GM21360 (cell line): ENCODE results near the gene LITAFD.
"Not testable (repeated sequence)": the region's sequence is repeated elsewhere in the genome, so short reads cannot be mapped to it uniquely, and the experiment has no call there.

Source experiments
- ATAC-seq: cut with Tn5 transposase; IDR thresholded peaks from one replicate; pipeline ENCODE4 v1.9.1; 2021; ENCODE audit warnings: mild to moderate bottlenecking, moderate library complexity; ENCODE audit not compliant: unreplicated experiment

The LITAFD gene

DNA sequence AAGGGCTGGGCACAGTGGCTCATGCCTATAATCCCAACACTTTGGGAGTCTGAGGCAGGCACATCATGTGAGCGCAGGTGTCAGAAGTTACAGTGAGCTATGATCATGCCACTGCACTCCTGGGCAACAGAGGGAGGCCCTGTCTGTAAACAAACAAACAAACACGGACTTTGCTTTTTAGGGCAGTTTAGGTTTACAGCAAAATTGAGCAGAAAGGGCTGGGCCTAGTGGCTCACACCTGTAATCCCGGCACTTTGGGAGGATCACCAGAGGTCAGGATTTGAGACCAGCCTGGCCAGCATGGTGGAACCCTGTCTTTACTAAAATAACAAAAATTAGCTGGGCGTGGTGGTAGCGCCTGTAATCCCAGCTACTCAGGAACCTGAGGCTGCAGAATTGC, 10.1 kb upstream of the LITAFD start:
- ATAC-seq = no peak

DNA sequence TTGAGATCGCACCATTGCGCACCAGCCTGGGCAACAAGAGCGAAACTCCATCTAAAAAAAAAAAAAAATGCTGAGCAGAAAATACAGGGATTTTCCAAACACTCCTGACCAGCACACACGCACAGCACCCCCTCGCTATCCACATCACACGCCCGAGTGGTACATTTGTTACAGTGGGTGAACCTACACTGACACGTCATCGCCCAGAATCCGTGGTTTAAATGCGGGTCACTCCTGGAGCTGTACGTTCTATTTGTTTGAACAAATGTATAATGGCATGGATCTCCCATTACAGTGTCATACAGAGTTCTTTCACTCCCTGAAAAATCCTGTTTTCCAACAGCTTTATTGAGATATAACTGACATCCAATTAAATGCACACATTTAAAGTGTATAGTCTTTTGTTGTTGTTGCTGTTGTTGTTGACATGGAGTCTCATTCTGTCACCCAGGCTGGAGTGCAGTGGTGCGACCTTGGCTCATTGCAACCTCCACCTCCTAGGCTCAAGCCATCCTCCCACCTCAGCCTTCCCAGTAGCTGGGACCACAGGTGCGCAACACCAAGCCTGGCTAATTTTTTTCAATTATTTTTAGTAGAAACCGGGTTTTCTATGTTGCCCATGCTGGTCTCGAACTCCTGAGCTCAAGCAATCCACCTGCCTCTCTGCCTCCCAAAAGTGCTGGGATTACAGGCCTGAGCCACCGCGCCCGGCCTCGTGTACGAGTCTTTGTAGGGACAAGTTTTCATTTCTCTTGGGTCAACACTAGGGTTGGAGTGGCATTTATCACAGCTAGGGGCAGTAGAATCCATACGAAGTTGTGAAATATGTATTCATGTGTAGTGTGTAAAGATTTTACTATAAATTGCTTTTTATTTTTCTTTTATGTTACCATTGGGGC, 8.9 kb upstream of the LITAFD start:
- ATAC-seq = no peak

DNA sequence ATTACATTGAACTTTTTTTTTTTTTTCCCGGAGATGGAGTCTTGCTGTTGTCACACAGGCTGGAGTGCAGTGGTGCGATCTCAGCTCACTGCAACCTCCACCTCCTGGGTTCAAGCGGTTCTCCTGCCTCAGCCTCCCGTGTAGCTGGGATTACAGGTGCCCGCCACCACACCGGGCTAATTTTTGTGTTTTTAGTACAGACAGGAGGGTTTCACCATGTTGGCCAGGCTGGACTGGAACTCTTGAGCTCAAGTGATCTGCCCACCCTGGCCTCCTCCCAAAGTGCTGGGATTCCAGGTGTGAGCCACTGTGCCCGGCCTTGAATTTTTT, 8.3 kb upstream of the LITAFD start:
- ATAC-seq = not testable (repeated sequence)

DNA sequence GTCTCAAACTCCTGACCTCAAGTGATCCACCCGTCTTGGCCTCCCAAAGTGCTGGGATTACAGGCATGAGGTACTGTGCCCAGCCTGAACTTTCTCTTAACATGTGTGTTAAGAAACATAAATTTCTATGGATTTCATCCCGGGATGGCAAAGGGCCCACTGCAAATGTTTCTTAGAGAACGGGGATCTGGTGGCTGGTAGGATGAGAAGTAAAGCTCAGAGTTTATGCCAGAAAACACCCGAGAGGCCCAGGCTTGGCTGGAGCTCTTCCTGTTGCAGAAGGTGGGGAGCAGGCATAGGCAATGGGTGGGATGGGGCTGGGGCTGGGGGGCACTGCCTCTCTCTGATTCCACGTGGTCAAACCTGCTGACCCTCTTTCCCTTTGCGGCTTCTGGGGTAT, 7.8 kb upstream of the LITAFD start:
- no peak for ATAC-seq

DNA sequence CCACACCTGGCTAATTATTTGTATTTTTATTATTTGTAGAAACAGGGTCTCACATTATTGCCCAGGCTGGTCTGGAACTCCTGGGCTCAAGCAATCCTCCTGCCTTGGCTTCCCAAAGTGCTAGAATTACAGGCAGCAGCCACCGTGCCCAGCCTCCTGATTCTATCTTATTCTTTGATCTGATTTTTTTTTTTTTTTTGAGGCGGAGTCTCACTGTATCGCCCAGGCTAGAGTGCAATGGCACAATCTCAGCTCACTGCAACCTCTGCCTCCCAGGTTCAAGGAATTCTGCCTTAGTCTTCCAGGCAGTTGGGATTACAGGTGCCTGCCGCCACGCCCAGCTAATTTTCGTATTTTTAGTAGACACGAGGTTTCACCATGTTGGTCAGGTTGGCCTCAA, 6.8 kb upstream of the LITAFD start:
- ATAC-seq = not testable (repeated sequence)

DNA sequence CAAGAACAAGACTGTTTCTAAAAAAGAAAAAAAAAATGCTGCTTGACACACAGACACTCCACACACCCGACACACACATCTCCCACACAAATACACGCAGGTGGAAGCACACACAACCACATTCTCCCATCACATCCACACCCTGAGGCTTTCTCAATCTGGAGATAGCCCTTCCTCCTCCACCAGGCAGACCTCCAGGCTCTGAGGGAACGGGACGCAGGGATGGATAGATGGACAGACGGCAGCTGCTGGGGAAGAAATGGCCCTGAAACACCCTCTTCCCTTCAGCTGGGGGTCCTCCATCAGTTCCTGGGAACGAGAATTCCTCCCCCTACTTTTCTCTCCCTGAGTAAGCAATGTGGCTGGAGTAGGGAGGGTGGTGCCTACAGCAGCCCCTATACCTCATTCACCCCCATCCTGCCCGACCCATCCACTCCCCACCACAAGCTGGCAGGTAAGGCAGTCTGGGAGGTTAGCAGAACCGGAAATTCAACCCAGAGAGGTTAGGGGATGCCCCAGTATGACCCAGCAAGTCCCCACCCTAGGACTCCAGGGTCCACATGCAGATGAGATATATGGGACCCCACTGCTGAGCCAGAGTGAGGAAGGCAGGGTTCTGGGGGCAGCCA, 4.1 kb upstream of the LITAFD start:
- ATAC-seq = no peak

DNA sequence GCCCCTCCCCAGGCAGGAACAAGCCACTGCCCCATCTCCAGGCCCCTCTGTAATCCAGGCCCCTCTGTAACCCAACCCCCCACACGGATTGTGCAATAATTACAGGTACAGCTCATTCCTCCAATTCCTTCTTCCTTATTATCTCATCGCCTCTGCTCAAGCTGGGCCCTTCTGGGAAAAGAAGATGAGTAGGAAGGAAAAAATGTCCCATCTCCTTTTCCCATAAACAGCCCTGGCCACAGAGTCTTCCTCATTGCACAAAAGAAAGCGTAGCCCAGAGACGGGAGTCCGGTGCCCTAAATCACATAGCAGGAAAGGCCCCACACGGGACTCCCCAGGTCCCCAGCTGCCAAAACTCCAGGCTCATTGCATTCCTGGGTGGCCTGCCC, 3.6 kb upstream of the LITAFD start:
- ATAC-seq = no peak

DNA sequence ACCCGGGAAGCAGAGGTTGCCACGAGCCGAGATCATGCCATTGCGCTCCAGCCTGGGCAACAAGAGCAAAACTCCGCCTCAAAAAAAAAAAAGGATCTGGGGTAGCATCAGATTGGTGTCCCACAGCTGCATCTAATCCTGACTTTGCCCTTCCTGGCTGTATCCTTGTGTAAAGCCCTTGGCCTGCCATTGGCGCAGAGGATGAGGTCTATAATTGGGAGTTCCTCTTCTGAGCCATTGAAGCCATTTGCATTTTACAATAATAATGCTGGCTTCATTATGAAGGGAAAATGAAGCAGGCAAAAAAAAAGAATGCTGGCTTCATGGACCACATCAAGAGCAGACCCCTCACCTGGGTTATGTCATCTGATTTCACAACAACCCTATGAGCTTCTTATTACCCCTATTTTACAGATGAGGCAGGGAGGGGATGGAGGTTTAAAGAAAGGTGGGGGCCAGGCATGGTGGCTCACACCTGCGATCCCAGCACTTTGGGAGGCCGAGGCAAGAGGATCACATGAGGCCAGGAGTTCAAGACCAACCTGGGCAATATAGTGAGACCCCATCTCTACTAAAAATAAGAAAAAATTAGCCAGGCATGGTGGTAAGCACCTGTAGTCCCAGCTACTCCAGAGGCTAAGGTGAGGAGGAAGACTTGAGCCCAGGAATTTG, 1.2 kb upstream of the LITAFD start:
- ATAC-seq = no peak

DNA sequence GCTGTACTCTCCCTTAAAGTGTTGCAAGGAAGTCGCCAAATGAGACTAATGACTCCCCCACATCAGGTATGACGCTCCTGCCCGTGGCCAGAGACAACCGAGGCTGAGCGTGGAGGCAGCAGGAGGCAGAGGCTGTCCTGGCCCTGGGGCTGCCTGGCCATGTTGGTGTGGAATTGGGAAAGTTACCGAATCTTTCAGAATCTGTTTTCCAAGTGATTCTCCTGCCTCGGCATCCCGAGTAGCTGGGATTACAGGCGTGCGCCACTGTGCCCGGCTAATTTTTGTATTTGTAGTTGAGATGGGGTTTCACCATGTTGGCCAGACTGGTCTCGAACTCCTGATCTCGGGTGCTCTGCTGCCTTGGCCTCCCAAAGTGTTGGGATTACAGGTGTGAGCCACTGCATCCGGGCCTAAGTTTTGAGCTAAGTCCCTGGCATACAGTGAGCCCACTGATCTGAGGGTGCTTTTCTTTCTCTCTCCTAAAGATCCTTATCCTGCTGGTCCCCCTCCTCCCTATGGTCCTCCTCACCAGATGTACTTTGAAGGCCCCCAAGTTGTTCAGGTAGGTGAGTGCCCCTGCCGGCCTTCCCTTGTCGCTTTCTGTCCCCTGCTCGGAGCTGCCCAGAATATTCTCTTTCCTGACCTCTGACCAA, 700 bp downstream of the LITAFD start:
- no peak for ATAC-seq

DNA sequence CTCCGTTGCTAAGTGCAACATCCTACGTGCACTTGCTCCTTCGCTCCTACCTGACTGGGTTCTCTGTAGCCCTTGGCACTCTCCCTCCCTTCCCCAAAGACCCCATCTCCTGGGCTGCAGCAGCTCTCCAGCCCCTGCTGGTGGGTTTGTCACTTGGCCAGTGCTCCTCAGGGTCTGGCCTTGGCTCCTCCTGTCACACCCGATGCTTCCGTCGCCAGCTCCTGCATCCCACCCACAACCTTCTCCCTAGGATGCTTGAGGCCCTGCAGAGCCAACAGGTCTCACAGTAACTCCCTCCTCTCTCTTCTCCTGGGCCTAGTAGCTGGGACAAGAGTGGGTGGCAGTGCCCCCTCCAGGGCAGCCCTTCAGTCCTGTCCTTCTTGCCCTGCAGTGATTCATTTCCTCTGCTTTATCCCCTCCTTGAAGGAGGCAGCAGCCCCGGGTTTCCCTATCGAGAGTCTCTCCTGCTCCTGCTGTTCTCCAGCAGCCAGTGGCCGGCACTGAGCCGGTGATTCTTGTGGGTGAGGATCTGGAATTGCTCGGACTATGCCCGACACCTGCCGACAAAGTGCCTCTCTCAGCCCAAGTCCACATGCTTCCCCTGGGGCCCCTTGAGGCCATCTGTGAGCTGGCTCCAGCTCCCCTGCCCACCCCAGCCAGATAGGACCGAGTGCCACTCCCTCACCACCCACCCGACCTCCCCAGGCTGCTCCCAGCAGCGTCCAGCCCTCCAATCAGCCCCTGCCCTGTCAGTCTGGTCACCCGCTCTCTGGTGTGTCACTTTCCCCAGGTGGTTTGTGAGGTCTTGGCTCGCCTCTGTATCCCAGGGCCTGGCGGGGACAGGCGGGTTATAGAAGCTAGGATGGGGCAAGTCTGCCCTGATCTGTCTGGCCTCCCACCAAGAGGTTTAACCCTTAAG, 3.8 kb downstream of the LITAFD start:
- no peak for ATAC-seq

DNA sequence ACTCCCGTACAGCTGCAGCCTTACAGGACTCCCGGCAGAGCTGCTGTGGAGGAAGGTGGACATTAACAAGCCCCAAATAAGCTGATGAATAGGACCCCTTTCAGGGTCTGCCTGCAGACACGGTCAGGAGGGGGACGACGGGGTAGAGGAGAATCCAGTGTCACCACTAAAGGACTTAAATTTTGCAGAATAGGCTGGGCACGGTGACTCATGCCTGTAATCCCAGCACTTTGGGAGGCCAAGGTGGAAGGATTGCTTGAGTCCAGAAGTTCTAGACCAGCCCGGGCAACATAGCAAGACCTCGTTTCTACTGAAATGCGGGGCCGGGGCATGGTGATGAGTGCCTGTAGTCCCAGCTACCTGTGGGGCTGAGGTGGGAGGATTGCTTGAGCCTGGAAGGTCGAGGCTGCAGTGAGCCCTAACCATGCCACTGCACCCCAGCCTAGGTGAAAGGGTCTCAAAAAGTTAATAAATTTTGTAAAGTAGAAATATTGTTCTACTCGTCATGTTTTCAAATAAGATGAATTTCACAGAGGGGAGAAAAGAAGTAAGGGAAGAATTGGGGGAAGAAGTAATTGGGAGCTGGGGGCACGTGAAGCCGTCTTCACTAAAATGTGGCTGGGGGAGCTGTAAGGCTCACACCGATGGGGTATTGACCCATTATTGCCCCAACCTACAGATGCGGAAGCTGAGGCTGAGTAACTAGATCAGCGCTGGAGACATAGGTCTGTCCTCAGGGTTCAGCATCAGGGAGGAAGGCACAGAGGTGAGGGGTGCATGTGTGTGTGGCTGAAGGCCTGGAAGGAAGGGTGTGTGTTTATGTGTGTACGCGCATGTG, 4.7 kb downstream of the LITAFD start:
- ATAC-seq = no peak

DNA sequence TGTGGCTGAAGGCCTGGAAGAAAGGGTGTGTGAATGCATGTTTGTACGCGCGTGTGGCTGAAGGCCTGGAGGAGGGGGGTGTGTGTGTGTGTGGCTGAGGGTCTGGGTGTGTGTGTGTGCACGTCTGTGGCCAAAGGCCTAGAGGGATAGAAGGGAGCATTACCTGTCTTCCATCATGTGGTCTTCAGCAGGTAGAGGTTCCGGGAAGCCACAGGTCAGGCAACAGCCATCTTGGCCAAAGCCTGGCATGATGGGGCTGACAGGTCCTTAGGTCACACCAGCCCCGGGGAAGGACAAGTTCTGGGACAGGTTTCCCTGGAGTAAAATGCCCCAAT, 5.2 kb downstream of the LITAFD start:
- no peak for ATAC-seq

DNA sequence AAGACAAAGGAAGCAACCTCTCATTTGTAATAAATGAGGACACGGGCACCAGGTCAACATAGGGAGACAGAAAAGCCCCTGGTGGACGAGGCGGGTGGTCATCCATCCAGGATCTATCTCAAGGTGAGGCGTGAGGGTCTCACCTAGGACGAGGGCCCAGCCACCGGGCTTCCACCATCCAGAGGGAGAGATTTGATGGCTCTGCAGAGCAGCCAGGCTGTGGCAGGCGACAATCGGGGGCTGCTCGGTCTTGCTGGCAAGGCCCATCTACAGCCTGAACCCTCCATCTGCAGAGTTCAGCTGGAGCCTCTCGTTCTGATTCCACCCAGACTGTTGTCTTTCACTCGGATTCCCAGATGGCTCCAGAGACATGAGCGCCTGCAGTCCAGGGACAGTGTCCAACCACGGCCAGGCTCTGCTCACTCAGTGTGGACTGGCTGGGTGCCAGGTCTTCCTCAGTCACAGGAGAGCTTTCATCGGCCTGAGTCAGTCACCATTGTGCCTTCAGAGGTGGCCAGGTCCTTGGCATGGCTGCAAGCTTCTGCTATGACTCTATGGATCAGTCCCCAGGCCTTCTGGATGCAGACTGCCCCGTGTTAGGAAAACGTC, 5.9 kb downstream of the LITAFD start:
- ATAC-seq = no peak

DNA sequence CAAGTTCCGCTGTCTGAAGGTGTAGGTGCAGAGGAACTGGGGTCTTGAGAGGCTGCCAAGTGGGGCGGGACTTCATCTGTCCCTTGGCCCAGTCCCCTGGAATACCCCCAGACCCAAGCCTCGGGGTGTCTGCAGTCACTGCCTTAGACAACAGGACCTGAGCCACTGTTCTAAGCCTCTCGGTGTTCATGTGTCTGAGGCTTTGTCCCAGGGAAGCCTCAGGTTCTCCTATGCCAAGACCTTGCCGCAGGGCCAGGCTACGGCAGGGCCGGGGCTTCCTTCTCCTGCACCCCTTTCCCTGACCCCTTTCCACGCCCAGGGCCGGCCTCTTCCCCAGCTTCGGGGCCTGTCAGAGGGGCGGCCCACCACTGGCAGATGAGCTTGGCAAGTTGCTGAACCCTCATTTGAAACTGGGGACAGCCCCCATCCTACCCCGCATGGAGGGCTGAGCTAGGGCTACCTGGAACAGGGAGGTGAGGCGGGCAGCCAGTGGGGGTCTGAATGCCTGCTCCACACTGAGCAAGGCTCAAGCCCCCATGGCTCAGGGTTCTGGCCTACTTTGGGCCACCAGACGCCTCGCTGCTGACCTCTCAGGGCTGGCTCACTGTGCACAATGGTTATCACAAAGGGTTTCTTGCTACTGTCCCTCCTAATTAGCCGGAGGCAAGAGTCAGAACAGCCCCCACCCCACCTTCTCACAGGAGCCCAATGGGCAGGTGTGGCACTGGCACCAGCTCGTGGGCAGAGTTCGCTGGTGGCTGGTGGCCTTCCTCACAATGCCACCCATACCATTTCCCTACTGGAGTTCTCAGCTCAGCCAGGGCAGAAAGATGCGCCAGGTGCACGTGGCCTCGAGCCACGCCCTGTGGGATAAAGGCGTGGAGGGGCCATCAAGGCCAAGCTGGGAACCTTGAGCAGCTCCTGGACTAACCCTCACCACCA, 7.1 kb downstream of the LITAFD start:
- ATAC-seq = no peak

DNA sequence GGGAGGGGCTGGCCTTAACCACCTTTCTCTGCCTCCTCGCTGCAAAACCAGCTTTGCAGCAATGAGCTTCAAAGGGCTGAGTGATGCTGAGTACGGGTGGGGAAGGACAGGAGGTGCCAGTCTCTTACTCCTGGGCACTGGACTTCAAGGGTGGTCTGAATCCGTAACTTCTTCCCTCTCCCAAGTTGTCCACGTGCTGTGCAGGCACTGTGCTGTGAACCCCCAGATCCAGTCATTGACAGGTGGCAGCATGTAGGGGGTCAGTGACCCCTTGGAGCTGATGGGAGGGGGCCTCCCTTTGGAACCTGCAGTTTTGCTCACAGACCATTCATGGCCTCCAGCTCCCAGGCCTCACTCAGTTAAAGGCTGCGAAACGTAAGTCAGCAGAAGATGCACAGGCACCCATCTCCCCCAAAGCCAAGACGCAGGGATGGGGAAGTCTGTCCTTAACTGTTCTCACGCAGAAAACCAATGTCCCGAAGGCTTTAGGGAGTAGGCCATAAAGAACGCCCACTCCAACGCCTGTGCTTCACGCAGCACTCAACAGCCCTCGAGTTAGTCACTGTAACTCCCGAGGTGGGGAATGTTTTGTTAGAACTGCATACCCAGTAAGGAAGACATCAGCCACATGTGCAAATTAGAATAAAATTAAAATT, 7.9 kb downstream of the LITAFD start:
- ATAC-seq = no peak

DNA sequence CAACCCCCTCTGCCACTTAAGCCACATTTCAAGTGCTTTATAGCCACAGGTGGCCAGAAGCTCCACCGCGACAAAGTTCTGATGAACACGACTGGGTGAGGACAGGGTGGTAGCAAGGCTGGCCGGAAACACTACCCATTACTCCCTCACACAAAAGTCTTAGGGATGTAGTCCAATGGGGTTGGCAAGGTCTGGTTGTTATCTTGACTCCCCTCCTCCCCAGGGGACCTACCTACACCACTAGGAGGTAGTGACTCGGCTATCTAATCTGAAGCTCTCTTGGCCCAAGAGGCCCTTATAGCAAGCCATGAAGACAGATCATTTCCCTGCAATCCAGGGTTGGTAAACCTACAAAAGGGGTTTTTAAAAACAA, 8.4 kb downstream of the LITAFD start:
- ATAC-seq = no peak

DNA sequence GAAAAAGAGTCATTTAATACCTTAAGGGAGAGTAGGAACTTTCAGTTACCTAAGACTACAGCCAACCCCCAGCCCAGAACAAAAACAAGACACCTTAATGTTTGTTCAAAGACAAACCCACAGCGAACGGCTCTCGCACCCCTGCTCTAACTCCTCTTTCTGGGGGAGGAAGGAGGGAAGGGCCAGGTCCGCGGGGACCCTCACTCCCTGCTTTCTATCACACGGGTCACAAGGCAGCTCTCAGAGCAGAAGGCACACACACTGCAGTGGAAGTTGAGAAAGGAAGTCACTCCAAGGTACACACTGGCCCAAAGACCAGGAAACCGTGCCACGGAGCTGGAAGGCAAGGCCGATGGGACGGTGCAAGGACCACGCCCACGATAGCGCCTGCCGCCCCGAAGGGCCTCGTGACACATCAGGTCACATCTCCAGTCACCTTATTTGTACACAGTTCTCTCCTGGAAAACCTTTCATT, 10.0 kb downstream of the LITAFD start:
- peak; percentile 28 for ATAC-seq

DNA sequence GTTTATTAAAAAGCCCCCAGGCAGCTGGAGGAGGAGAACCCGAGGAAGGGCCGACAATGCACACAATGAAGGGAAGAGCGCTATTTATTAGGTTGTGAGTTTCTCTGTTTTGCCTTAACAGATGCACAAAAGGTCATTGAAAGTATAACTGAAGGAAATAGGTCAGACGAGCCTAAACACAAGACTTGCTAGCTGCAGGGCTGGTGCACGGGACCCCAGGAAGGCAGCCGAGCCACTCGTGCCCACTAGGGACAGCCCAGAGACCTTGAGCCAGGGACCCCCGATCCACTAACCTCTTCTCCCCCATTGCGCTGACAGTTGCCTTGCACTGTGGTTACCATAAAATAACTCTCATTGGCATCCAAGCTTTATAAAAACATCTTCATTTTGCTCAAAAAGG, 11.3 kb downstream of the LITAFD start:
- no peak for ATAC-seq
